ENCODE measurements around the gene PEPD. TPM values are rescaled to one million over a fixed set of nuclear protein-coding genes. Genes with fewer than 3 reads are reported as not detected.

Gene PEPD
- total and polyA plus RNA-seq, 2 of the 4 experiments (the other 2 are of a cell fraction): 36.7 to 88.4 TPM

GRCh38 chr19:33437393-33437820, 84.2 kb downstream of the PEPD start:
- no peak overlapping the region for H2BK5ac ChIP-seq (ENCODE audit: low read depth, low read length, poor library complexity, severe bottlenecking)
- H4K5ac ChIP-seq (ENCODE audit: low read depth, low read length): no peak overlapping the region
- no peak overlapping the region for H3K56ac ChIP-seq (ENCODE audit: extremely low read depth, insufficient read depth, low read length)
- in situ Hi-C loops (cut with MboI; ENCODE audit: low sequenced_read_pairs): no loop called here
- dilution Hi-C loops (cut with HindIII; ENCODE audit: low sequenced_read_pairs, unreplicated experiment): no loop called here
- no peak overlapping the region for H2AK9ac ChIP-seq (replicated peaks; ENCODE audit: low read depth, low read length, poor library complexity)
- H3K79me1 ChIP-seq (ENCODE audit: low read depth in 1 of 2, low read length in 2 of 2): no peaks in the 10 kb centered on the region
- H3K23ac ChIP-seq (ENCODE audit: low read depth, low read length): no peak overlapping the region
- H4K8ac ChIP-seq (ENCODE audit: low read depth in 2 of 2, low read length in 2 of 2): no peak overlapping the region
- CTCF ChIA-PET: no interaction called here
- intact Hi-C loops (cut with micrococcal nuclease): no loop called here
- no peak overlapping the region for H3K4me2 ChIP-seq (ENCODE audit: low read depth, low read length)
- no peak overlapping the region for H3K4me3 ChIP-seq (ENCODE audit: insufficient read depth, low read depth, low read length)
- DNase-seq (no peak), ATAC-seq (ENCODE audit: low read depth) (no peak)
- H3K9me1 ChIP-seq (ENCODE audit: insufficient read depth, low read length): peaks cover 5% of the 10 kb centered on the region; the same call in 1 of the 2 replicates
- no peaks in the 10 kb centered on the region for H3K27me3 ChIP-seq (ENCODE audit: control insufficient read depth, insufficient read depth, low read length)
- H2AK5ac ChIP-seq (ENCODE audit: low read depth, low read length): no peak overlapping the region
- no peak overlapping the region for H3K14ac ChIP-seq (replicated peaks; ENCODE audit: low read depth, low read length)
- H2AFZ ChIP-seq (replicated peaks; ENCODE audit: low read length, poor library complexity): no peak overlapping the region
- H3K4ac ChIP-seq (ENCODE audit: low read depth, low read length): no peak overlapping the region
- no peak overlapping the region for H3K27ac ChIP-seq (ENCODE audit: insufficient read depth, low read length)
- no peaks in the 10 kb centered on the region for H3K9me3 ChIP-seq (ENCODE audit: control insufficient read depth, insufficient read depth, low read length)
- H3K9ac ChIP-seq (ENCODE audit: low read depth, low read length): no peak overlapping the region
- H2BK15ac ChIP-seq (ENCODE audit: low read depth, low read length): no peak overlapping the region
- no peak overlapping the region for H2BK20ac ChIP-seq (ENCODE audit: low read depth, low read length)
- H4K91ac ChIP-seq (ENCODE audit: insufficient read depth, low read depth, low read length): no peak overlapping the region
- no peaks in the 10 kb centered on the region for H3K36me3 ChIP-seq (ENCODE audit: control insufficient read depth, insufficient read depth, low read length)
- POLR2A ChIA-PET (ENCODE audit: unreplicated experiment): no interaction called here
- BruUV-seq (replicated peaks): no TSS peak
- WGBS, 2 experiments (ENCODE audit: extremely low coverage in 2 of 2, insufficient read length in 1 of 2): 47% methylated on average over 3 of the region's 11 CpGs; no CpG with 5 or more reads in 1 of the 2 experiments
- H4K20me1 ChIP-seq (ENCODE audit: insufficient read depth, low read length): no peaks in the 10 kb centered on the region
- H2BK120ac ChIP-seq (ENCODE audit: low read depth, low read length): no peak overlapping the region
- H3K4me1 ChIP-seq (ENCODE audit: control insufficient read depth, insufficient read depth, low read length): peaks cover 6% of the 10 kb centered on the region; the same call in 1 of the 2 replicates
- TF ChIP-seq RCOR1 (IDR thresholded peaks at IDR 0.05; ENCODE audit: insufficient replicate concordance, low read length) (no peak), RAD21 (IDR thresholded peaks at IDR 0.05; ENCODE audit: low read length) (no peak), ELK1 (IDR thresholded peaks at IDR 0.05; ENCODE audit: borderline replicate concordance, low read depth, low read length) (no peak), BHLHE40 (IDR thresholded peaks at IDR 0.05; ENCODE audit: low read depth, low read length) (no peak), SMC3 (IDR thresholded peaks at IDR 0.05; ENCODE audit: low read depth, low read length) (no peak), USF2 (IDR thresholded peaks at IDR 0.05; ENCODE audit: low read depth, low read length) (no peak), CTCF (conservative IDR thresholded peaks at IDR 0.05; ENCODE audit: low read depth, low read length) (no peak), NFE2L2 (IDR thresholded peaks at IDR 0.05; ENCODE audit: low read depth, low read length) (no peak), MXI1 (IDR thresholded peaks at IDR 0.05; ENCODE audit: borderline replicate concordance, low read depth, low read length) (no peak), MAZ (IDR thresholded peaks at IDR 0.05; ENCODE audit: borderline replicate concordance, low read depth, low read length) (no peak), RFX5 (IDR thresholded peaks at IDR 0.05; ENCODE audit: low read depth, low read length) (no peak), POLR2A (IDR thresholded peaks at IDR 0.05; ENCODE audit: low read depth, low read length) (no peak), MAFK (IDR thresholded peaks at IDR 0.05; ENCODE audit: low read depth, low read length) (no peak)
- H3K18ac ChIP-seq (ENCODE audit: low read depth, low read length): no peak overlapping the region
